ENCODE measurements around the gene TSKU. TPM values are rescaled to one million over a fixed set of nuclear protein-coding genes. Genes with fewer than 3 reads are reported as not detected.

The TSKU gene
- total RNA-seq, 1 donor from 2014 or later, result 16.3 TPM

DNA sequence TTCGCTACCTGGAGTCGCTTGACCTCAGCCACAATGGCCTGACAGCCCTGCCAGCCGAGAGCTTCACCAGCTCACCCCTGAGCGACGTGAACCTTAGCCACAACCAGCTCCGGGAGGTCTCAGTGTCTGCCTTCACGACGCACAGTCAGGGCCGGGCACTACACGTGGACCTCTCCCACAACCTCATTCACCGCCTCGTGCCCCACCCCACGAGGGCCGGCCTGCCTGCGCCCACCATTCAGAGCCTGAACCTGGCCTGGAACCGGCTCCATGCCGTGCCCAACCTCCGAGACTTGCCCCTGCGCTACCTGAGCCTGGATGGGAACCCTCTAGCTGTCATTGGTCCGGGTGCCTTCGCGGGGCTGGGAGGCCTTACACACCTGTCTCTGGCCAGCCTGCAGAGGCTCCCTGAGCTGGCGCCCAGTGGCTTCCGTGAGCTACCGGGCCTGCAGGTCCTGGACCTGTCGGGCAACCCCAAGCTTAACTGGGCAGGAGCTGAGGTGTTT is 12.8 kb downstream of the TSKU start:
- intact Hi-C loops (cut with DNase I), result loop anchor here (5.0 kb wide), 1 partner anchor 64 kb away; no protein-coding TSS in a partner anchor
- DNase-seq, result no peak

DNA sequence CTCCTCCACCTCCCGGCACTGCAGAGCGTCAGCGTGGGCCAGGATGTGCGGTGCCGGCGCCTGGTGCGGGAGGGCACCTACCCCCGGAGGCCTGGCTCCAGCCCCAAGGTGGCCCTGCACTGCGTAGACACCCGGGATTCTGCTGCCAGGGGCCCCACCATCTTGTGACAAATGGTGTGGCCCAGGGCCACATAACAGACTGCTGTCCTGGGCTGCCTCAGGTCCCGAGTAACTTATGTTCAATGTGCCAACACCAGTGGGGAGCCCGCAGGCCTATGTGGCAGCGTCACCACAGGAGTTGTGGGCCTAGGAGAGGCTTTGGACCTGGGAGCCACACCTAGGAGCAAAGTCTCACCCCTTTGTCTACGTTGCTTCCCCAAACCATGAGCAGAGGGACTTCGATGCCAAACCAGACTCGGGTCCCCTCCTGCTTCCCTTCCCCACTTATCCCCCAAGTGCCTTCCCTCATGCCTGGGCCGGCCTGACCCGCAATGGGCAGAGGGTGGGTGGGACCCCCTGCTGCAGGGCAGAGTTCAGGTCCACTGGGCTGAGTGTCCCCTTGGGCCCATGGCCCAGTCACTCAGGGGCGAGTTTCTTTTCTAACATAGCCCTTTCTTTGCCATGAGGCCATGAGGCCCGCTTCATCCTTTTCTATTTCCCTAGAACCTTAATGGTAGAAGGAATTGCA is 13.5 kb downstream of the TSKU start:
- Histone ChIP-seq H3K27ac (no peak overlapping the region), H3K27me3 (ENCODE audit: low read depth) (no peaks in the 10 kb centered on the region), H3K4me3 (no peak overlapping the region), H3K9me3 (no peaks in the 10 kb centered on the region), H3K36me3 (peaks cover 12% of the 10 kb centered on the region), H3K4me1 (peaks cover 36% of the 10 kb centered on the region)
- DNase-seq (no peak), ATAC-seq (no peak)
- intact Hi-C loops (cut with DNase I), result loop anchor here (5.0 kb wide), 1 partner anchor 64 kb away; no protein-coding TSS in a partner anchor
- no peak for TF ChIP-seq CTCF (IDR thresholded peaks at IDR 0.05)

More for the DNA sequence above, 12.8 kb downstream of the TSKU start:
- peaks cover 12% of the 10 kb centered on the region for H3K36me3 ChIP-seq
- no peak for TF ChIP-seq CTCF (IDR thresholded peaks at IDR 0.05)
- no peak overlapping the region for H3K27ac ChIP-seq
- no peak overlapping the region for H3K4me3 ChIP-seq
- ATAC-seq, result no peak
- H3K4me1 ChIP-seq, result peaks cover 43% of the 10 kb centered on the region
- no peaks in the 10 kb centered on the region for H3K27me3 ChIP-seq (ENCODE audit: low read depth)
- no peaks in the 10 kb centered on the region for H3K9me3 ChIP-seq

GRCh38 chr11:76797341-76798201 is 14.4 kb downstream of the TSKU start:
- peaks cover 12% of the 10 kb centered on the region for H3K36me3 ChIP-seq
- H3K27me3 ChIP-seq (ENCODE audit: low read depth), result no peaks in the 10 kb centered on the region
- ATAC-seq, result no peak
- DNase-seq, result no peak
- TF ChIP-seq CTCF (IDR thresholded peaks at IDR 0.05), result no peak
- H3K27ac ChIP-seq, result no peak overlapping the region
- H3K9me3 ChIP-seq, result no peaks in the 10 kb centered on the region
- no peak overlapping the region for H3K4me3 ChIP-seq
- peaks cover 37% of the 10 kb centered on the region for H3K4me1 ChIP-seq
- intact Hi-C loops (cut with DNase I), result loop anchor here (5.0 kb wide), 1 partner anchor 65 kb away; no protein-coding TSS in a partner anchor

DNA sequence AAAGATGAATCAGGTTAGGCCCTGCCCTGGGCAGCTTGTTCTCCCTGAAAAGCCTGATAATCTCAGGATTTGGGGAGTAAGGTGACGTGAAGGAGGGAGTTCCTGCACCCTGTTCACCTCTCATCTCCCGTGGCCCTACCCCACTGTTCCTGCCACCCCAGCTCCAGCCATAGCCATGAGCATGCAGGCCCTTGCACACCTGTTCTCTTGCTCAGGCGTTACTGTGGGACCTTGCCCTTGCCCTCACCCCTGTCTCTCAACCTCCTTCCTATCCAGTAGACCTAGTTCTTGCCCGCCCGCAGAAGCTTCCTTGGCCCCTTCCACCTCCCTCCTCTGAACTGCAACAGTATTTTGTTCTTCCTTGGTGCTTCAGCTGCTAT is 15.0 kb downstream of the TSKU start:
- H3K9me3 ChIP-seq, result no peaks in the 10 kb centered on the region
- DNase-seq (no peak), ATAC-seq (no peak)
- no peak overlapping the region for H3K4me3 ChIP-seq
- peaks cover 36% of the 10 kb centered on the region for H3K4me1 ChIP-seq
- no peak for TF ChIP-seq CTCF (IDR thresholded peaks at IDR 0.05)
- no peaks in the 10 kb centered on the region for H3K27me3 ChIP-seq (ENCODE audit: low read depth)
- peaks cover 12% of the 10 kb centered on the region for H3K36me3 ChIP-seq
- intact Hi-C loops (cut with DNase I), result loop anchor here (5.0 kb wide), 1 partner anchor 66 kb away; no protein-coding TSS in a partner anchor
- peak overlapping the region; percentile 42 for H3K27ac ChIP-seq

DNA sequence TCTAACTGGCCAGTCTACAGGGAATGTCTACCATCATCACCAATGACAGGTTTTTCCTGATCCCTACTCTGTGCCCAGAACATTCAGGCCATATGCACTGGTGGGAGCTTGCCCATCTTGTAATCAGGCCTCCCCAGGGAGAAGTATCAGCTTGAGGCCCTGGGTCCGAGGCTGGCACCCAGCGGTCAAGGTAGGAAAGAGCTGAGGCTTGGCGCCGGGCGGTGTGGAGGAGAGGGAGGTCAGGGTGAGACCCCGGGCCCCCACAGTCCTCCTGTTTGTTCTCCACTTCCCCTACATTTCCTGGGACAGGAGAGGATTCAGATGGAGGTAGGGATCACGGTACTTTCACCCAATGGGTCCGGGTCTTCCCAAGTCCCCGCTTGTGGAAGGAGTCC is 15.5 kb downstream of the TSKU start:
- intact Hi-C loops (cut with DNase I), result loop anchor here (5.0 kb wide), 1 partner anchor 66 kb away; no protein-coding TSS in a partner anchor
- H3K4me1 ChIP-seq, result peaks cover 36% of the 10 kb centered on the region
- H3K4me3 ChIP-seq, result peak overlapping the region; percentile 48
- H3K27ac ChIP-seq, result peak overlapping the region; percentile 42
- no peak for TF ChIP-seq CTCF (IDR thresholded peaks at IDR 0.05)
- H3K9me3 ChIP-seq, result no peaks in the 10 kb centered on the region
- DNase-seq, result no peak
- H3K27me3 ChIP-seq (ENCODE audit: low read depth), result no peaks in the 10 kb centered on the region
- peaks cover 12% of the 10 kb centered on the region for H3K36me3 ChIP-seq
- ATAC-seq, result no peak
